Measurements from ENCODE around the gene CCZ1B.
"Not testable (repeated sequence)": the region's sequence is repeated elsewhere in the genome, so short reads cannot be mapped to it uniquely, and the experiment has no call there.

Gene CCZ1B

GRCh38 chr7:6749335-6749734 lies 76.7 kb downstream of the CCZ1B start:
- FAIRE-seq; DNase-seq (ENCODE audit: low spot score): not testable (repeated sequence)
